GM23338 (cell line): ENCODE data around the gene STXBP2. TPM values are rescaled to one million over a fixed set of nuclear protein-coding genes. Genes with fewer than 3 reads are reported as not detected.

Experiments used
- ATAC-seq: fragments of 200-7000 bp; cut with Tn5 transposase; 3 replicates; pipeline ENCODE4 v1.9.1; 2020
- DNase-seq: peaks from one replicate; pipeline ENCODE4 v3.0.0-alpha.2; 2015; ENCODE audit warnings: low spot score
- H2AFZ ChIP-seq: fragments of 200-600 bp; sonication (generic); 2 replicates; pipeline ENCODE4 v1.8.0; 2016; ENCODE audit warnings: antibody characterized with exemption, mild to moderate bottlenecking, moderate library complexity
- H3F3A ChIP-seq: fragments of 200-600 bp; sonication (generic); replicated peaks from 2 replicates; pipeline ENCODE4 v1.8.0; 2017; ENCODE audit warnings: antibody characterized with exemption, mixed run types, low read depth
- H3K27ac ChIP-seq: fragments of 200-600 bp; sonication (generic); 2 replicates; pipeline ENCODE4 v1.6.1; 2016; ENCODE audit warnings: low read depth
- H3K27me3 ChIP-seq: fragments of 200-600 bp; sonication (generic); 2 replicates; pipeline ENCODE4 v1.8.0; 2016; ENCODE audit warnings: mild to moderate bottlenecking, mixed run types, moderate library complexity; ENCODE audit not compliant: insufficient read depth
- H3K36me3 ChIP-seq: fragments of 200-600 bp; sonication (generic); 2 replicates; pipeline ENCODE4 v1.8.0; 2016; ENCODE audit warnings: mild to moderate bottlenecking; ENCODE audit not compliant: insufficient read depth
- H3K4me1 ChIP-seq: fragments of 200-600 bp; sonication (generic); 2 replicates; pipeline ENCODE4 v1.8.0; 2016; ENCODE audit warnings: mild to moderate bottlenecking, moderate library complexity; ENCODE audit not compliant: insufficient read depth
- H3K4me2 ChIP-seq: fragments of 200-600 bp; sonication (generic); 2 replicates; pipeline ENCODE4 v1.7.1; 2017; ENCODE audit warnings: mixed run types
- H3K4me3 ChIP-seq: fragments of 200-600 bp; sonication (generic); 2 replicates; pipeline ENCODE4 v1.6.1; 2016; ENCODE audit warnings: mixed run types
- H3K79me2 ChIP-seq: fragments of 200-600 bp; sonication (generic); replicated peaks from 2 replicates; pipeline ENCODE4 v1.8.0; 2017; ENCODE audit warnings: mild to moderate bottlenecking; ENCODE audit not compliant: insufficient read depth
- H3K9me2 ChIP-seq: fragments of 200-600 bp; sonication (generic); 2 replicates; pipeline ENCODE4 v1.8.0; 2017; ENCODE audit not compliant: insufficient read depth
- H4K20me1 ChIP-seq: fragments of 200-600 bp; sonication (generic); replicated peaks from 2 replicates; pipeline ENCODE4 v1.8.0; 2017; ENCODE audit warnings: mild to moderate bottlenecking; ENCODE audit not compliant: insufficient read depth
- H3K27ac Mint-ChIP-seq: 2 replicates; pipeline ENCODE4 v1.8.0; 2020; ENCODE audit warnings: inconsistent platforms, mild to moderate bottlenecking, moderate library complexity, mixed read lengths
- H3K27me3 Mint-ChIP-seq: 3 replicates; pipeline ENCODE4 v1.8.0; 2022; ENCODE audit warnings: low read depth, mild to moderate bottlenecking, moderate library complexity, mixed read lengths, inconsistent platforms; ENCODE audit not compliant: insufficient read depth, poor library complexity
- H3K36me3 Mint-ChIP-seq: 3 replicates; pipeline ENCODE4 v1.8.0; 2021; ENCODE audit warnings: low read depth, mild to moderate bottlenecking, inconsistent platforms, moderate library complexity, mixed read lengths
- H3K4me1 Mint-ChIP-seq: 3 replicates; pipeline ENCODE4 v1.8.0; 2020; ENCODE audit warnings: mild to moderate bottlenecking, inconsistent platforms, mixed read lengths
- H3K4me3 Mint-ChIP-seq: 3 replicates; pipeline ENCODE4 v1.8.0; 2021; ENCODE audit warnings: moderate library complexity, mild to moderate bottlenecking, inconsistent platforms, mixed read lengths
- H3K9me3 Mint-ChIP-seq: 3 replicates; pipeline ENCODE4 v1.8.0; 2020; ENCODE audit warnings: moderate library complexity, mild to moderate bottlenecking, inconsistent platforms, mixed read lengths
- CREB1 ChIP-seq: fragments of 250-450 bp; sonication (Bioruptor Pico); IDR thresholded peaks from 2 replicates; pipeline ENCODE4 v1.5.0; 2020; ENCODE audit warnings: low read depth, mild to moderate bottlenecking, moderate library complexity
- EZH2 ChIP-seq: fragments of 200-600 bp; sonication (generic); IDR thresholded peaks from one replicate; pipeline ENCODE4 v1.8.0; 2017; ENCODE audit warnings: antibody characterized with exemption, mild to moderate bottlenecking, low read depth; ENCODE audit not compliant: unreplicated experiment
- EZH2phosphoT487 ChIP-seq: fragments of 200-600 bp; sonication (generic); IDR thresholded peaks from one replicate; pipeline ENCODE4 v1.8.1; 2018; ENCODE audit warnings: antibody characterized with exemption; ENCODE audit not compliant: unreplicated experiment
- JUNB ChIP-seq: IDR thresholded peaks from one replicate; pipeline ENCODE4 v1.6.1; 2016; ENCODE audit warnings: antibody characterized with exemption; ENCODE audit not compliant: unreplicated experiment
- NANOG ChIP-seq: IDR thresholded peaks from 2 replicates; pipeline ENCODE4 v1.6.1; 2016; ENCODE audit warnings: antibody characterized with exemption, borderline replicate concordance
- STAT1 ChIP-seq: IDR thresholded peaks from one replicate; pipeline ENCODE4 v1.6.1; 2016; ENCODE audit warnings: antibody characterized with exemption; ENCODE audit not compliant: unreplicated experiment
- ZNF114 ChIP-seq: fragments of 250-450 bp; sonication (Bioruptor Pico); IDR thresholded peaks from 2 replicates; pipeline ENCODE4 v1.5.0; 2020; ENCODE audit warnings: mild to moderate bottlenecking, moderate library complexity
- ZNF331 ChIP-seq: fragments of 250-450 bp; sonication (Bioruptor Pico); IDR thresholded peaks from 2 replicates; pipeline ENCODE4 v1.5.0; 2020; ENCODE audit warnings: low read depth, mild to moderate bottlenecking, moderate library complexity
- polyA plus RNA-seq: library from polyadenylated mRNA; unstranded; fragments of >200 nt; fragmentation: Nextera tagmentation; extraction: Ambion mirVana; gene quantifications from 2 replicates; pipeline ENCODE4 v1.2.1, GENCODE V29; 2016
- total RNA-seq: library from RNA; depleted of rRNA; stranded (reverse); fragments of >200 nt; shearing (Covaris generic); gene quantifications from 2 replicates; pipeline ENCODE4 v1.2.3, GENCODE V29; 2014
- TF ChIP-seq, protein P1 (sequence below): fragments of 250-450 bp; sonication (Bioruptor Pico); IDR thresholded peaks from 2 replicates; pipeline ENCODE4 v1.5.0; 2020; ENCODE audit warnings: mild to moderate bottlenecking, moderate library complexity
- TF ChIP-seq, protein P2 (sequence below): IDR thresholded peaks from 2 replicates; pipeline ENCODE4 v1.6.1; 2016; ENCODE audit warnings: antibody characterized with exemption
- TF ChIP-seq, protein P3 (sequence below): IDR thresholded peaks from one replicate; pipeline ENCODE4 v1.6.1; 2018; ENCODE audit warnings: antibody characterized with exemption; ENCODE audit not compliant: unreplicated experiment

Gene STXBP2
- total and polyA plus RNA-seq, 2 experiments from 2014 or later = 42.6 to 55.8 TPM

DNA sequence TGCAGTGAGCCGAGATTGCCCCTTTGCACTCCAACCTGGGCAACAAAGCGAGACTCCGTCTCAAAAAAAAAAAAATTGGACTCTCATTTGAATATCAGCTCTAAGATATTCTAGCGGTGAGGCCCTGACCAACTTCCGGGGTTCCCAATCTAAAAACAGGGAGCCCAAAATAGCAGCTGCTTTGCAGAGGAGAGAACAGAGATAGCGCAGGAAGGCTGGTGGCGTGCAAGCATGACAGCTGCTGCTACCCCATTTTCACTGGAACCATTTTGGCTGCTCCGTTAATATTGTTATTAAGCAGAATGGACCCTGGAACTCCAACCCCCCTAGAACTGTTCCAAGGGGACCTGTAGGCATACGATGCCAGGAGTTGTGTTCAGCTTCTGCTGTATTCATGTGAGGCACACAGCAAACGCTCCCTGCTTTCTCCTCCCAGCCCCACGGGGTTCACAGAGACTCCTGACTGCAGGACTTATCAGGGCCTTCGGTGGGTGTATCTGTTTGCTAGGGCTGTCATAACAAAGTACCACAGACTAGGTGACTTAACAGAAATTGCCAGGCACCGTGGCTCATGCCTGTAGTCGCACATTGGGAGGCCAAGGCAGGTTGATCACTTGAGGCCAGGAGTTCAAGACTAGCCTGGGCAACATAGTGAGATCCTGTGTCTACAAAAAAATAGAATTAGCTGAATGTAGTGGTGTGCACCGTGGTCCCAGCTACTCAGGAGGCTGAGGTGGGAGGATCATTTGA lies 11.5 kb downstream of the STXBP2 start (continued):
- TF ChIP-seq, protein P1, sequence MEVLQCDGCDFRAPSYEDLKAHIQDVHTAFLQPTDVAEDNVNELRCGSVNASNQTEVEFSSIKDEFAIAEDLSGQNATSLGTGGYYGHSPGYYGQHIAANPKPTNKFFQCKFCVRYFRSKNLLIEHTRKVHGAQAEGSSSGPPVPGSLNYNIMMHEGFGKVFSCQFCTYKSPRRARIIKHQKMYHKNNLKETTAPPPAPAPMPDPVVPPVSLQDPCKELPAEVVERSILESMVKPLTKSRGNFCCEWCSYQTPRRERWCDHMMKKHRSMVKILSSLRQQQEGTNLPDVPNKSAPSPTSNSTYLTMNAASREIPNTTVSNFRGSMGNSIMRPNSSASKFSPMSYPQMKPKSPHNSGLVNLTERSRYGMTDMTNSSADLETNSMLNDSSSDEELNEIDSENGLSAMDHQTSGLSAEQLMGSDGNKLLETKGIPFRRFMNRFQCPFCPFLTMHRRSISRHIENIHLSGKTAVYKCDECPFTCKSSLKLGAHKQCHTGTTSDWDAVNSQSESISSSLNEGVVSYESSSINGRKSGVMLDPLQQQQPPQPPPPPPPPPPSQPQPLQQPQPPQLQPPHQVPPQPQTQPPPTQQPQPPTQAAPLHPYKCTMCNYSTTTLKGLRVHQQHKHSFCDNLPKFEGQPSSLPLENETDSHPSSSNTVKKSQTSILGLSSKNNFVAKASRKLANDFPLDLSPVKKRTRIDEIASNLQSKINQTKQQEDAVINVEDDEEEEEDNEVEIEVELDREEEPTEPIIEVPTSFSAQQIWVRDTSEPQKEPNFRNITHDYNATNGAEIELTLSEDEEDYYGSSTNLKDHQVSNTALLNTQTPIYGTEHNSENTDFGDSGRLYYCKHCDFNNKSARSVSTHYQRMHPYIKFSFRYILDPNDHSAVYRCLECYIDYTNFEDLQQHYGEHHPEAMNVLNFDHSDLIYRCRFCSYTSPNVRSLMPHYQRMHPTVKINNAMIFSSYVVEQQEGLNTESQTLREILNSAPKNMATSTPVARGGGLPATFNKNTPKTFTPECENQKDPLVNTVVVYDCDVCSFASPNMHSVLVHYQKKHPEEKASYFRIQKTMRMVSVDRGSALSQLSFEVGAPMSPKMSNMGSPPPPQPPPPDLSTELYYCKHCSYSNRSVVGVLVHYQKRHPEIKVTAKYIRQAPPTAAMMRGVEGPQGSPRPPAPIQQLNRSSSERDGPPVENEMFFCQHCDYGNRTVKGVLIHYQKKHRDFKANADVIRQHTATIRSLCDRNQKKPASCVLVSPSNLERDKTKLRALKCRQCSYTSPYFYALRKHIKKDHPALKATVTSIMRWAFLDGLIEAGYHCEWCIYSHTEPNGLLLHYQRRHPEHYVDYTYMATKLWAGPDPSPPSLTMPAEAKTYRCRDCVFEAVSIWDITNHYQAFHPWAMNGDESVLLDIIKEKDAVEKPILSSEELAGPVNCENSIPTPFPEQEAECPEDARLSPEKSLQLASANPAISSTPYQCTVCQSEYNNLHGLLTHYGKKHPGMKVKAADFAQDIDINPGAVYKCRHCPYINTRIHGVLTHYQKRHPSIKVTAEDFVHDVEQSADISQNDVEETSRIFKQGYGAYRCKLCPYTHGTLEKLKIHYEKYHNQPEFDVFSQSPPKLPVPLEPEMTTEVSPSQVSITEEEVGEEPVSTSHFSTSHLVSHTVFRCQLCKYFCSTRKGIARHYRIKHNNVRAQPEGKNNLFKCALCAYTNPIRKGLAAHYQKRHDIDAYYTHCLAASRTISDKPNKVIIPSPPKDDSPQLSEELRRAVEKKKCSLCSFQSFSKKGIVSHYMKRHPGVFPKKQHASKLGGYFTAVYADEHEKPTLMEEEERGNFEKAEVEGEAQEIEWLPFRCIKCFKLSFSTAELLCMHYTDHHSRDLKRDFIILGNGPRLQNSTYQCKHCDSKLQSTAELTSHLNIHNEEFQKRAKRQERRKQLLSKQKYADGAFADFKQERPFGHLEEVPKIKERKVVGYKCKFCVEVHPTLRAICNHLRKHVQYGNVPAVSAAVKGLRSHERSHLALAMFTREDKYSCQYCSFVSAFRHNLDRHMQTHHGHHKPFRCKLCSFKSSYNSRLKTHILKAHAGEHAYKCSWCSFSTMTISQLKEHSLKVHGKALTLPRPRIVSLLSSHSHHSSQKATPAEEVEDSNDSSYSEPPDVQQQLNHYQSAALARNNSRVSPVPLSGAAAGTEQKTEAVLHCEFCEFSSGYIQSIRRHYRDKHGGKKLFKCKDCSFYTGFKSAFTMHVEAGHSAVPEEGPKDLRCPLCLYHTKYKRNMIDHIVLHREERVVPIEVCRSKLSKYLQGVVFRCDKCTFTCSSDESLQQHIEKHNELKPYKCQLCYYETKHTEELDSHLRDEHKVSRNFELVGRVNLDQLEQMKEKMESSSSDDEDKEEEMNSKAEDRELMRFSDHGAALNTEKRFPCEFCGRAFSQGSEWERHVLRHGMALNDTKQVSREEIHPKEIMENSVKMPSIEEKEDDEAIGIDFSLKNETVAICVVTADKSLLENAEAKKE = no peak
- no peak for TF ChIP-seq EZH2
- no peak for TF ChIP-seq JUNB
- TF ChIP-seq, protein P2, sequence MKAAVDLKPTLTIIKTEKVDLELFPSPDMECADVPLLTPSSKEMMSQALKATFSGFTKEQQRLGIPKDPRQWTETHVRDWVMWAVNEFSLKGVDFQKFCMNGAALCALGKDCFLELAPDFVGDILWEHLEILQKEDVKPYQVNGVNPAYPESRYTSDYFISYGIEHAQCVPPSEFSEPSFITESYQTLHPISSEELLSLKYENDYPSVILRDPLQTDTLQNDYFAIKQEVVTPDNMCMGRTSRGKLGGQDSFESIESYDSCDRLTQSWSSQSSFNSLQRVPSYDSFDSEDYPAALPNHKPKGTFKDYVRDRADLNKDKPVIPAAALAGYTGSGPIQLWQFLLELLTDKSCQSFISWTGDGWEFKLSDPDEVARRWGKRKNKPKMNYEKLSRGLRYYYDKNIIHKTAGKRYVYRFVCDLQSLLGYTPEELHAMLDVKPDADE = no peak
- no peak for TF ChIP-seq STAT1
- no peak for TF ChIP-seq NANOG
- no peak for TF ChIP-seq ZNF114

DNA sequence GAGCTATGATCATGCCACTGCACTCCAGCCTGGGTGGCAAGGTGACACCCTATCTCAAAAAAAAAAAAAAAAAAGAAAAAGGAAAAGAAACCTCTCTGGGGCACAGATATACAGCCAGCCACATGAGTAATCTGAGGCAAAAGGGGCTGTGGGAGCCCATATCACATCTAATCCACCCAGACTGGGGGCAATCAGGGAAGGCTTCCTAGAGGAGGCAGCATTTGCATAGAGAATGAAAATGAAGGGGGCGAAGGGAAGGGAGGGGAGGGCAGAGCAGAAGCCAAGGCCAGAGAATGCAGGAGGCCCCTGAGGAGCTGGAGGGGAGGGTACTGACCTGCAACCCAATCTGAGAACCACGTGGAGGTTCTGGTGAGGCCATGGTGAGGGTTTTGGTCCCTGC lies 13.2 kb downstream of the STXBP2 start:
- no peaks in the 10 kb centered on the region for H3K79me2 ChIP-seq
- H3K27me3 ChIP-seq = peaks cover 27% of the 10 kb centered on the region
- no peaks in the 10 kb centered on the region for H3F3A ChIP-seq
- H4K20me1 ChIP-seq = no peaks in the 10 kb centered on the region; the same call in 1 of the 2 replicates
- H3K4me3 Mint-ChIP-seq = no peak overlapping the region
- DNase-seq (no peak), ATAC-seq (no peak)
- H3K27me3 Mint-ChIP-seq = peaks cover 25% of the 10 kb centered on the region
- no peak overlapping the region for H3K4me2 ChIP-seq
- H3K4me3 ChIP-seq = no peak overlapping the region
- no peaks in the 10 kb centered on the region for H3K9me2 ChIP-seq
- H3K36me3 ChIP-seq = no peaks in the 10 kb centered on the region
- no peaks in the 10 kb centered on the region for H3K4me1 ChIP-seq
- H3K36me3 Mint-ChIP-seq = peaks cover 3% of the 10 kb centered on the region; the same call in 1 of the 3 replicates
- H3K4me1 Mint-ChIP-seq = peaks cover 7% of the 10 kb centered on the region; the same call in 1 of the 3 replicates
- no peak overlapping the region for H2AFZ ChIP-seq
- no peak overlapping the region for H3K27ac Mint-ChIP-seq
- no peaks in the 10 kb centered on the region for H3K9me3 Mint-ChIP-seq
- no peak overlapping the region for H3K27ac ChIP-seq
- TF ChIP-seq, protein P3, sequence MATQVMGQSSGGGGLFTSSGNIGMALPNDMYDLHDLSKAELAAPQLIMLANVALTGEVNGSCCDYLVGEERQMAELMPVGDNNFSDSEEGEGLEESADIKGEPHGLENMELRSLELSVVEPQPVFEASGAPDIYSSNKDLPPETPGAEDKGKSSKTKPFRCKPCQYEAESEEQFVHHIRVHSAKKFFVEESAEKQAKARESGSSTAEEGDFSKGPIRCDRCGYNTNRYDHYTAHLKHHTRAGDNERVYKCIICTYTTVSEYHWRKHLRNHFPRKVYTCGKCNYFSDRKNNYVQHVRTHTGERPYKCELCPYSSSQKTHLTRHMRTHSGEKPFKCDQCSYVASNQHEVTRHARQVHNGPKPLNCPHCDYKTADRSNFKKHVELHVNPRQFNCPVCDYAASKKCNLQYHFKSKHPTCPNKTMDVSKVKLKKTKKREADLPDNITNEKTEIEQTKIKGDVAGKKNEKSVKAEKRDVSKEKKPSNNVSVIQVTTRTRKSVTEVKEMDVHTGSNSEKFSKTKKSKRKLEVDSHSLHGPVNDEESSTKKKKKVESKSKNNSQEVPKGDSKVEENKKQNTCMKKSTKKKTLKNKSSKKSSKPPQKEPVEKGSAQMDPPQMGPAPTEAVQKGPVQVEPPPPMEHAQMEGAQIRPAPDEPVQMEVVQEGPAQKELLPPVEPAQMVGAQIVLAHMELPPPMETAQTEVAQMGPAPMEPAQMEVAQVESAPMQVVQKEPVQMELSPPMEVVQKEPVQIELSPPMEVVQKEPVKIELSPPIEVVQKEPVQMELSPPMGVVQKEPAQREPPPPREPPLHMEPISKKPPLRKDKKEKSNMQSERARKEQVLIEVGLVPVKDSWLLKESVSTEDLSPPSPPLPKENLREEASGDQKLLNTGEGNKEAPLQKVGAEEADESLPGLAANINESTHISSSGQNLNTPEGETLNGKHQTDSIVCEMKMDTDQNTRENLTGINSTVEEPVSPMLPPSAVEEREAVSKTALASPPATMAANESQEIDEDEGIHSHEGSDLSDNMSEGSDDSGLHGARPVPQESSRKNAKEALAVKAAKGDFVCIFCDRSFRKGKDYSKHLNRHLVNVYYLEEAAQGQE = no peak
- TF ChIP-seq, protein P2 = no peak
- no peak for TF ChIP-seq EZH2phosphoT487
- TF ChIP-seq CREB1 (CRISPR knock-in tag) = no peak
- no peak for TF ChIP-seq JUNB
- TF ChIP-seq ZNF331 (CRISPR knock-in tag) = no peak
- no peak for TF ChIP-seq NANOG
